Osteocyte (in vitro differentiated cells): Measurements from ENCODE around the gene HMCN2. TPM values are rescaled to one million over a fixed set of nuclear protein-coding genes. Genes with fewer than 3 reads are reported as not detected.
"Not testable (repeated sequence)": the region's sequence is repeated elsewhere in the genome, so short reads cannot be mapped to it uniquely, and the experiment has no call there.

ENCODE experiments used
- DNase-seq: peaks from one replicate; pipeline ENCODE4 v3.0.0; 2021; ENCODE audit warnings: mixed read lengths; ENCODE audit not compliant: unreplicated experiment; ENCODE audit errors: extremely low spot score
- H3K27ac Mint-ChIP-seq: one replicate; pipeline ENCODE4 v1.8.0; 2021; ENCODE audit warnings: mild to moderate bottlenecking, mixed read lengths; ENCODE audit not compliant: unreplicated experiment
- H3K27me3 Mint-ChIP-seq: one replicate; pipeline ENCODE4 v1.8.0; 2021; ENCODE audit warnings: mixed read lengths; ENCODE audit not compliant: unreplicated experiment
- H3K36me3 Mint-ChIP-seq: one replicate; pipeline ENCODE4 v1.8.0; 2021; ENCODE audit warnings: mixed read lengths; ENCODE audit not compliant: unreplicated experiment
- H3K4me1 Mint-ChIP-seq: one replicate; pipeline ENCODE4 v1.8.0; 2021; ENCODE audit warnings: mixed read lengths; ENCODE audit not compliant: unreplicated experiment
- H3K4me3 Mint-ChIP-seq: one replicate; pipeline ENCODE4 v1.8.0; 2021; ENCODE audit warnings: mild to moderate bottlenecking, moderate library complexity, mixed read lengths; ENCODE audit not compliant: unreplicated experiment
- H3K9me3 Mint-ChIP-seq: one replicate; pipeline ENCODE4 v1.8.0; 2021; ENCODE audit warnings: mixed read lengths; ENCODE audit not compliant: unreplicated experiment
- CTCF ChIP-seq: fragments of 200-600 bp; sonication (generic); IDR thresholded peaks from 2 replicates; pipeline ENCODE4 v1.5.0; 2021; ENCODE audit warnings: antibody characterized with exemption, mild to moderate bottlenecking, moderate library complexity
- total RNA-seq: library from RNA; stranded (reverse); gene quantifications from 2 replicates; pipeline ENCODE4 v1.2.1, GENCODE V29; 2021

The HMCN2 gene
- total RNA-seq, 1 donor from 2014 or later: 0.05 TPM

DNA sequence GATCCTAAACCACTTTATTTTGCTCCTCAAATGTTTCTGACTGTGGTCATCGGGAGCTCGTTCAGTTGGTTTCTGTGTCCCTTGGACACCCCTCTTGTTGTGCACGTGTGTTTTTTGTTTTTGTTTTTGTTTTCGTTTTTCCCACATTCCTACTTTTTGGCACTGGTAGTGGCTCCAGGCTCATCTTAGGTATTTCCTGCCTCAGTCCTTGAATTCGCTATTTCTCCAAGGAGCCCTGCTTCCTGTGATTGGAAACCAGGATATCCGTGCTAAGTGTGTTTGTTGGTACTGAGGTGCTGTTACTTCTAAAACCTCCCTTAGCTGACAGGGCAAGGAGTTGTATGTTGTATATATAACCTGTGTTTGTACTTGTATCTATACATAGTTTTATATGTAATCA is 5.9 kb downstream of the HMCN2 start:
- Mint-ChIP-seq H3K4me3 (no peak overlapping the region), H3K27ac (no peak overlapping the region), H3K36me3 (no peaks in the 10 kb centered on the region), H3K4me1 (no peaks in the 10 kb centered on the region), H3K27me3 (peaks cover 72% of the 10 kb centered on the region), H3K9me3 (no peaks in the 10 kb centered on the region)
- DNase-seq: no peak
- no peak for TF ChIP-seq CTCF

GRCh38 chr9:130275156-130275555 is 9.6 kb downstream of the HMCN2 start:
- H3K9me3 Mint-ChIP-seq: no peaks in the 10 kb centered on the region
- no peak overlapping the region for H3K4me3 Mint-ChIP-seq
- H3K36me3 Mint-ChIP-seq: no peaks in the 10 kb centered on the region
- H3K27ac Mint-ChIP-seq: no peak overlapping the region
- no peak for DNase-seq
- no peak for TF ChIP-seq CTCF
- peaks cover 45% of the 10 kb centered on the region for H3K27me3 Mint-ChIP-seq
- no peaks in the 10 kb centered on the region for H3K4me1 Mint-ChIP-seq

- Mint-ChIP-seq H3K4me1 (no peaks in the 10 kb centered on the region), H3K4me3 (no peak overlapping the region), H3K9me3 (no peaks in the 10 kb centered on the region), H3K36me3 (no peaks in the 10 kb centered on the region), H3K27ac (no peak overlapping the region), H3K27me3 (peaks cover 40% of the 10 kb centered on the region)
- TF ChIP-seq CTCF: no peak
- no peak for DNase-seq
Measured at GRCh38 chr9:130276121-130276520, 10.6 kb downstream of the HMCN2 start.

DNA sequence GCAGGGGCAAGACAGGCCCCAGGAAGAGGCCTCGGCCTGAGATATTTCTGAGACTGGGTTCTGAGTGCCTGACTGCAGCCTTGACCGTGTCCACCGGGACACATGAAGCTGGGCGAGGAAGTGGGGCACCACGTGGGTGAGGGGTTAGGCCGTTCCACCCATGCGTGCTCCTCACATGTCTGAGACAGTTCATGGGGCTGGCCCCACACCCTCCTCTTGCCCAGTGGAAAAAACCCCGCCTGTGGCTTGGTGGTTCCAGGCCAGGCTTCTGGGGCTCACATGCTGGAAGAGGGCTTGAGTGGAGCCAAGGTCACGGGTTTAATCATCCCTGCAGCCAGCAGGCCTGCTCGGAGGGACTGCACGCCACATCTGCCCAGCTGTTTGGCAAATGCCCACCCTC is 11.4 kb downstream of the HMCN2 start:
- peaks cover 38% of the 10 kb centered on the region for H3K27me3 Mint-ChIP-seq
- no peak for DNase-seq
- no peaks in the 10 kb centered on the region for H3K4me1 Mint-ChIP-seq
- no peak overlapping the region for H3K4me3 Mint-ChIP-seq
- no peak for TF ChIP-seq CTCF
- H3K27ac Mint-ChIP-seq: no peak overlapping the region
- H3K36me3 Mint-ChIP-seq: no peaks in the 10 kb centered on the region
- no peaks in the 10 kb centered on the region for H3K9me3 Mint-ChIP-seq

DNA sequence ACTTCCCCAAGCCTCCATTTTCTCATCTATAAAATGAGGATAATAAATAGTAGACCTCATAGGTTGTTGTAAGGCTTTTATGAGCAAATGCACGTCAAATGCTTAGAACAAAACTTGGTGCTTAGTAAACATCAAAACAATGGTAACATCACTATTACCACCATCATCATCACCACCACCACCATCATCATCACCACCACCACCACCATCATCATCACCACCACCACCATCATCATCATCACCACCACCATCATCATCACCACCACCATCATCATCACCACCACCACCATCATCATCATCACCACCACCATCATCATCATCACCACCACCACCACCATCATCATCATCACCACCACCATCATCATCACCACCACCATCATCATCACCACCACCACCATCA is 12.0 kb downstream of the HMCN2 start:
- not testable (repeated sequence) for H3K4me1 Mint-ChIP-seq, H3K4me3 Mint-ChIP-seq, DNase-seq, H3K27ac Mint-ChIP-seq, H3K36me3 Mint-ChIP-seq, H3K9me3 Mint-ChIP-seq
- peaks cover 40% of the 10 kb centered on the region for H3K27me3 Mint-ChIP-seq
